Cortex of kidney (tissue), 1 donor: Measurements from ENCODE around the gene FAM111B.
"Not testable (repeated sequence)": the region's sequence is repeated elsewhere in the genome, so short reads cannot be mapped to it uniquely, and the experiment has no call there.

ENCODE experiments used
- DNase-seq: peaks from one replicate; lab custom pipeline; 2025; lab: John Stamatoyannopoulos, UW

The FAM111B gene, protein sequence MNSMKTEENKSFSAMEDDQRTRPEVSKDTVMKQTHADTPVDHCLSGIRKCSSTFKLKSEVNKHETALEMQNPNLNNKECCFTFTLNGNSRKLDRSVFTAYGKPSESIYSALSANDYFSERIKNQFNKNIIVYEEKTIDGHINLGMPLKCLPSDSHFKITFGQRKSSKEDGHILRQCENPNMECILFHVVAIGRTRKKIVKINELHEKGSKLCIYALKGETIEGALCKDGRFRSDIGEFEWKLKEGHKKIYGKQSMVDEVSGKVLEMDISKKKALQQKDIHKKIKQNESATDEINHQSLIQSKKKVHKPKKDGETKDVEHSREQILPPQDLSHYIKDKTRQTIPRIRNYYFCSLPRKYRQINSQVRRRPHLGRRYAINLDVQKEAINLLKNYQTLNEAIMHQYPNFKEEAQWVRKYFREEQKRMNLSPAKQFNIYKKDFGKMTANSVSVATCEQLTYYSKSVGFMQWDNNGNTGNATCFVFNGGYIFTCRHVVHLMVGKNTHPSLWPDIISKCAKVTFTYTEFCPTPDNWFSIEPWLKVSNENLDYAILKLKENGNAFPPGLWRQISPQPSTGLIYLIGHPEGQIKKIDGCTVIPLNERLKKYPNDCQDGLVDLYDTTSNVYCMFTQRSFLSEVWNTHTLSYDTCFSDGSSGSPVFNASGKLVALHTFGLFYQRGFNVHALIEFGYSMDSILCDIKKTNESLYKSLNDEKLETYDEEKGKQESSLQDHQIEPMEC

DNA sequence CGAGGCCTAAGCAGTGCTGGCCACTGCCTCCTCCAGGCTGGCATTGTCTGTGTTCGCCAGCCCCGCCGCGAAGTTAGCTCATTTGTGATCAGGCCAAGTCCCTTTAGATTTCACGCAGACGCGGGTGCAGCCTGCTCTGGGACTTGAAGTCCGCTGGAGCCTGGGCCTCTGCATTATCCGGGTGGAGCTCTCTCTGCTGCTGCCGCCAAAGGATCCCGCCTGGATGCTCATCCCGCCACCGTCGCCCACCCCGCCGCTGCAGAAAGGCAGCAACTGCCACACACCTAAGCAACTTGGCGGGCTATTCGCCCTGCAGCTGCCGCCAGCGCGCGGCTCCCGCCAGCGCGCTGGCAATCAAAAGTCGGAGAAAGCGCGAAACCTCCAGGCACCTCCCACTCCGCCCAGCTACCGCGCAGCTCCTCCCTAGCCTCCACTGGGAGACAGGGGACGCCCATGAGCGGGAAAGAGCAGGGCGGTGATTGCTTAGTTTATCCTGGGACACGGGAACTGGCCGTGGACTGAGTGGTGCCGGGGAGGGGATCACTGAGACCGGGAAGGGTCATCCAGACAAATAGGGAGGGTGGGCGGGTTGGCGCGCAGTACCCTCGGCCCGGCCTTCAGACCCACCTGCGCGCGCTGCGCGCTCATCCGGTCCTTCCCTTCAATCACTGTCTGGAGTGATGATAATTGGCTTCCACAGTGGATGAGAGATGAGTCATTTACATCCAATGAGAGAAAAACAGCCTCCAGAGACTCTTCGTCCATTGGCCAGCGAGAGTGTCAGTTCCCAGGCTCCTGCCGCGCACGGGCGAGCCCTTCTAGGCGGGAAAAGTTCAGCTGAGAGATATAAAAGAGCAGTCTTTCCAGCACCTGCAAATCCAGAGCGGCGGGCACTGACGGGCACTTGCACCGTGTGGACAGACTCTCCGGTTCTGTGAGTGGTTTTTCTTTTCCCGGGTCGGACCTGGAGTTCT, at the start of gene FAM111B:
Gene FAM111B (plus strand): TSS at position 875 of the 974 bp plus-strand sequence. CDS start 2,389 bp downstream, outside the sequence.
- no peak for DNase-seq

GRCh38 chr11:59058120-59059033, 48.7 kb upstream of the FAM111B start:
- DNase-seq: not testable (repeated sequence)

GRCh38 chr11:59060096-59060495, 46.9 kb upstream of the FAM111B start:
- DNase-seq: not testable (repeated sequence)

DNA sequence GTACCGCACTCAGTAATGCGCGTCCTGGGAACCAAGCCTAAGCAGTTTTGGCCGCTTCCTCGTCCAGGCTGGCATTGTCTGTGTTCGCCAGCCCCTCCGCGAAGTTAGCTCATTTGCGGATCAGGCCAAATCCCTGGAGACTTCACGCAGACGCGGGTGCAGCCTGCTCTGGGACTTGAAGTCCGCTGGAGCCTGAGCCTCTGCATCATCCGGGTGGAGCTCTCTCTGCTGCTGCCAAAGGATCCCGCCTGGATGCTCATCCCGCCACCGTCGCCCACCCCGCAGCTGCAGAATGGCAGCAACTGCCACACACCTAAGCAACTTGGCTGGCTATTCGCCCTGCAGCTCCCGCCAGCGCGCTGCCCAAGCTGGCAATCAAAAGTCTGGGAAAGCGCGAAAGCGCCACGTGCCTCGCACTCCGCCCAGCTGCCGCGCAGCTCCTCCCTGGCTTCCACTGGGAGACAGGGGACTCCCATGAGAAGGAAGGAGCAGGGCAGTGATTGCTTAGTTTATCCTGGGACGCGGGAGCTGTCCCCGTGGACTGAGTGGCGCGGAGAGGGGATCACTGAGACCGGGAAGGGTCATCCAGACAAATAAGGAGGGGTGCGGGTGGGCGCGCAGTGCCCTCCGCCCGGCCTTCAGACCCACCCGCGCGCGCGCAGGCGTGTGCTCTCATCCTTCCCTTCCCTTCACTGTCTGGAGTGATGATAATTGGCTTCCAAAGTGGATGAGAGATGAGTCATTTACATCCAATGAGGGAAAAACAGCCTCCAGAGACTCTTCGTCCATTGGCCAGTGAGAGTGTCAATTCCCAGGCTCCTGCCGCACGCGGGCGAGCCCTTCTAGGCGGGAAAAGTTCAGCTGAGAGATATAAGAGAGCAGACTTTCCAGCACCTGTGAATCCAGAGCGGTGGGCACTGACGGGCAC, 44.2 kb upstream of the FAM111B start:
- DNase-seq: no peak

DNA sequence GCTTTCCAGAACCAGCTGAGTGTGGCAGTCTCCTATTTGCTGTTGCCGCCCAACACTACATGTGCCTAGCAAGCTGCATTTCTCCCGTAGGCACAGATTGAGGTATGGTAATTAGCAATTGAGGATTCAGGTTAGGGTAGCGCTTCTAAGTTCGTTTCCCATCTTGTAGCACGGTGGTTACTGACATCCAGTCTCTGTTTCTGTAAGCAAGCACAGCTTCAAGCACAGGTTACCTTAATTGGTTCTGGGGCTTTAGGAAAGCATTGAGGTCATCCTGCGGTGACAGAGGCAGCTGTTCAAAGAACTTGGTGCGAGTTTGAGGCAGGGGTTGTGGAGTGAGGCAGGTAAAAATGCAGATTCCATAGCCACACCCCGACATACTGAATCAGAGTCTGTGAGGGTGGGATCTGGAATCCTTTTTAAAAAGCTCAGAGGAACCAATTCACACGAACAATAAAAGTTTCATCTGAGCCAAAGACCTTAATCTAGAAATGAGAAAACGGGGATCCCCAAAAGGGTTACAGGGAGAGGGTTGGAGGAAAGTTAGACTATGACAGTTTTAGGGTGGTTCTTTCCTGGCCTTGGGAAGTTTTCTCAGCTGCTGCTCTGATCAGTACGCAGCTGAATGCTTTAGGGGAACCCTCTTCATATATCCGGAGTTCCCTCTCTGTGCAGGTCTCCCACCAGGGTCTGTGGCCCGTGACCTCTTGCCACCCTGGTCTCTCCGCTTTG, 42.9 kb upstream of the FAM111B start:
- not testable (repeated sequence) for DNase-seq

GRCh38 chr11:59069087-59069486, 38.0 kb upstream of the FAM111B start:
- DNase-seq: no peak

DNA sequence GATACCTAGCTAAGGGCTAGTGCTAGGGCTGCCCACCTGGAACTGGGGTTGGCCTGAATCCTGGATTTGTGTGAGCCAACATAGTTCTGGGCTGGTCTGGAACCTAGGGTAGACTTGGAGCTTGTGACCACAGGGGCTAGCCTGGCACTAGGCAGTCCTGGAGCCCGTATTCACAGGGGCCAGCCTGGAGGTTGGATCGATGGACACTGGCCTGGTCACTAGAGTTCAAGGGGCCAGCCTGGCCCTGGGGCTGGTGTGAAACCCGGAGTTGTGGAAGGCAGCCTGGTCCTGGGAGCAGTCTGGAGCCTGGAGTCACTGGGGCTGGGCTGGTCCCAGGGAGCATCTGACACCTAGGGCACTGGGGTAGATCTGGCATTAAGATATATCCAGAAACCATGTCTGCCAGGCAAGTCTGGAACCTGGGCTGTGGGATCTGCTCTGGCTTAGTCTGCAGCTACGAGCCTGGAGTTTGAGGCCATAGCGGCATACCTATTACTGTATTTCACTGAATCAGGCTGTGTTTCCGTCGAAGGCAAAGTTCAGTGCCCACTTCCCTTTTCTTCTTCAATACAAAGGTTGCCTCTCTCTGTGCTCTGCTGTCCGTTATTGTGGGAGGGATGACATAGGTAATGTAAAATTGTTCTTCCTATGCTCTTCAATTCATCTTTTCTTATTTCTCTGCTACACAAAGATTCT, 30.0 kb upstream of the FAM111B start:
- DNase-seq: no peak

DNA sequence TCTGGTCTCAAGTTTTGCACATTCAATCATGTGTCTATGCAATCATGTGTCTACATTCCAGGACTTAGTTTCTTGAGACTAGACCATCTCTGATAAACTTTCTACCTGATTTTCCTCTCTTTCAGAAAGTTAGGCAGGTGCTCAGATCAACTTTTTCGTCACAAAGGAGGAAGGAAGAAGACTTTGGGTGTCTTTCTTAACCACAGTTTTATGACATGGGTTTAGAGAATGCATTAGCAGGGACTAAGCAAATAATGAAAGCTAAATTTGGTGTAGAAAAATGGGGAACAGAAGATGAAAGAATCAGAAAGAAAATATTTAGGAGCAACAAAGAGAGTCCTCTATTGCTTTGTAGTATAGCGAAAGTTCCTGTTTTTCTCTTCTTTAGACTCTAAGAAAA, 28.6 kb upstream of the FAM111B start:
- no peak for DNase-seq

GRCh38 chr11:59079086-59079485, 28.0 kb upstream of the FAM111B start:
- DNase-seq: no peak

- DNase-seq: not testable (repeated sequence)
Observed at GRCh38 chr11:59080421-59080820, 26.6 kb upstream of the FAM111B start.

GRCh38 chr11:59081430-59082020, 25.5 kb upstream of the FAM111B start:
- DNase-seq: not testable (repeated sequence)

- not testable (repeated sequence) for DNase-seq
Observed at GRCh38 chr11:59086007-59086406, 21.0 kb upstream of the FAM111B start, which contains the start of gene GLYATL1B. GLYATL1B (plus strand) TSS chr11:59086307; CDS start chr11:59086307, 0 bp downstream.

- no peak for DNase-seq
Observed at GRCh38 chr11:59088162-59088561, 18.9 kb upstream of the FAM111B start.

DNA sequence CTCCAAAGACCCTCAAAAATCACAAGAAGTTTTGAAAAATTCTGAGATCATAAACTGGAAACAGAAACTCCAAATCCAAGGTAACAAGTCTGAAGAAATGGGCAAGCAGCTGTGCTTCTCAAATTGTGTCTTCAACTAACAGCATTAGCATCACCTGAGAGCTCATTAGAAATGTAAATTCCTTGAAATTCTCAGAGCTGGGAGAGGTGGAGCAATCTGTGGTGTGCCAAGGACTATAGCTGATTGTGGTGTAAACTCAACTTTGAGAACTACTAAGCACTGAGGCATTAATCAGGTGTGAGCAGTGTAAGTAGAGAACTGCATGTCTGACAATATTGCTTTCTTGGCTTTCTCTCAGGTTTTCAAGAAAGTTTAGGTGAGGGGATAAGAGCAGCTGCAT, 13.5 kb upstream of the FAM111B start:
- not testable (repeated sequence) for DNase-seq

DNA sequence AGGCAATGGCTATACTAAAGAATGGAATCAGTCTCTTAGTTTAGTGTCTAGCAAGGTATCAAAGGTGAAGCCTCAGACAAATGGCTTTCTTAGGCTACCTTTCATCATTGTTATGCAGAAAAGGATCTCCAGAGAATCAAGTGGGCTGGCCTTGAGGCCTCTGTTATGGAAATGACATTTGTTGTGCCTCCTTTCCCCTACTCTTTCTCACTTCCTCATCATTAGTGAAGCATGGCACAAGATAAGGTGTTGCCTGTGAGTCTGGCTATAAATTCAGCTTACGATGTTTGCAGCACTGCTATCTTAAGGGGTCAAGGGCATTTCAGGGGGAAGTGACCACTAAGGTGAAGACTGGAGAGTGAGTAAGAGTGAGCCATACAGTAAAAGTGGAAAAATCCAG, 11.8 kb upstream of the FAM111B start:
- not testable (repeated sequence) for DNase-seq

GRCh38 chr11:59095972-59096575, 11.0 kb upstream of the FAM111B start:
- DNase-seq: not testable (repeated sequence)

- DNase-seq: no peak
Observed at GRCh38 chr11:59097113-59097708, 9.8 kb upstream of the FAM111B start.
